Mammary epithelial cell (primary cell): ENCODE data around the gene METTL6.

Experiments used
- EZH2 ChIP-seq: IDR thresholded peaks from 2 replicates; pipeline ENCODE4 v1.6.1; 2012; ENCODE audit warnings: low read length, inconsistent platforms, borderline replicate concordance
- TF ChIP-seq, protein P1 (sequence below), 2 donors: IDR thresholded peaks in 1 of 2; conservative IDR thresholded peaks in 1 of 2; 2 replicates each; pipeline ENCODE4 v1.5.1; 2011 to 2012; ENCODE audit warnings: inconsistent platforms in 2 of 2, low read length in 2 of 2, mild to moderate bottlenecking in 2 of 2, control low read depth in 1 of 2, low read depth in 1 of 2; ENCODE audit not compliant: insufficient read depth in 1 of 2; ENCODE audit errors: extremely low read depth in 1 of 2

DNA sequence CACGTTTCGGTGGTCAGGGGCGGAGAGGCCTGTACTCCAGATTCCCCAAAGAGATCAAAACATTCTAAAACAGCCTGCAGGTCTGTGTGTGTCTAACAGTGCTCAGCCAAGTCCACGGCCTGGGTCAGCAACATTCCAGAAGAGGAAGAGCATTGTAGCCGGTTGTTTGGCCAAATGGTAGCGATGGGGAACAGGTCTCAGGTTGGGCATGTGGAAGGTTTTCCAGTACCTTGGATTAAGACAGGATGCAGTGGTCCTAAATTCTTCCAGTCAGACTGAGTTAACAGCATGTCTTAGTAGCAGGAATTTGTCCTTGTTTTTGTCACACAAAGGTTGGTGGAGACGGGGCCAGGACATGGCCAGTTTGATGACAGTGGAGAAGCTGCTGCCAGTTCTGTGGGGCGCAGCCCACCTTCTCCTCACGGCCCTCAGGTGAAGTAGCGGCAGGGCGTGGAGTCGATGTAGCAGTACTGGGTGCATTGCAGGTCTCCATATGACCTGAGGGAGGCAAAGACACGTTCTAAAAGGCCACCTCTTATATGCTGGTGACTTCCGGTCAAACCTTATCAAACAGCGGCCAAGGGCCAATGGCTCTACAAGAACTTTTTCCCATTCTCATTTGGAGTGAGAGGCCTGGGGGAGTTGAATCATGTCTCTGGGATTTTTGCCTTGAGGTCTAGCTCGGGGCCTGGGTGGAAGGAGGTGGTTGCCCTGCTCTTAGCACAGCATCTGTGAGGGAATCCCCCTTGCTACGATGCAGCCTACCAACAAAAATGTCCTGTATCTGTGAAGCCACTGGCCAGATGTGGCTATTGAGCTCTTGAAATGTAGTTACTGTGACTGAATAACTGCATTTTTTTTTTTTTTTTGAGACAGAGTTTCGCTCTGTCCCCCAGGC is 24.1 kb upstream of the METTL6 start:
- TF ChIP-seq, protein P1, sequence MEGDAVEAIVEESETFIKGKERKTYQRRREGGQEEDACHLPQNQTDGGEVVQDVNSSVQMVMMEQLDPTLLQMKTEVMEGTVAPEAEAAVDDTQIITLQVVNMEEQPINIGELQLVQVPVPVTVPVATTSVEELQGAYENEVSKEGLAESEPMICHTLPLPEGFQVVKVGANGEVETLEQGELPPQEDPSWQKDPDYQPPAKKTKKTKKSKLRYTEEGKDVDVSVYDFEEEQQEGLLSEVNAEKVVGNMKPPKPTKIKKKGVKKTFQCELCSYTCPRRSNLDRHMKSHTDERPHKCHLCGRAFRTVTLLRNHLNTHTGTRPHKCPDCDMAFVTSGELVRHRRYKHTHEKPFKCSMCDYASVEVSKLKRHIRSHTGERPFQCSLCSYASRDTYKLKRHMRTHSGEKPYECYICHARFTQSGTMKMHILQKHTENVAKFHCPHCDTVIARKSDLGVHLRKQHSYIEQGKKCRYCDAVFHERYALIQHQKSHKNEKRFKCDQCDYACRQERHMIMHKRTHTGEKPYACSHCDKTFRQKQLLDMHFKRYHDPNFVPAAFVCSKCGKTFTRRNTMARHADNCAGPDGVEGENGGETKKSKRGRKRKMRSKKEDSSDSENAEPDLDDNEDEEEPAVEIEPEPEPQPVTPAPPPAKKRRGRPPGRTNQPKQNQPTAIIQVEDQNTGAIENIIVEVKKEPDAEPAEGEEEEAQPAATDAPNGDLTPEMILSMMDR (conservative IDR thresholded peaks at IDR 0.05 in 1 of 2, IDR thresholded peaks at IDR 0.05 in 1 of 2; ENCODE audit: extremely low read depth in 1 of 2, insufficient read depth in 1 of 2, low read depth in 1 of 2, low read length in 2 of 2), result no peak
- no peak for TF ChIP-seq EZH2
